Ascending aorta (tissue), 2 donors: ENCODE data around the gene RPL22. TPM values are rescaled to one million over a fixed set of nuclear protein-coding genes. Genes with fewer than 3 reads are reported as not detected.

ENCODE experiments used
- DNase-seq, 2 donors: peaks; one replicate each; pipeline ENCODE4 v3.0.0-alpha.2; 2019; ENCODE audit warnings: low spot score in 2 of 2
- H3K27ac ChIP-seq, 2 donors: fragments of 200-600 bp; sonication (generic); one replicate each; pipeline ENCODE4 v1.5.1; 2016 to 2017; ENCODE audit warnings: mild to moderate bottlenecking in 1 of 2
- H3K27me3 ChIP-seq: fragments of 200-600 bp; sonication (generic); one replicate; pipeline ENCODE4 v1.5.1; 2017
- H3K36me3 ChIP-seq, 2 donors: fragments of 200-600 bp; sonication (generic); one replicate each; pipeline ENCODE4 v1.5.1; 2016
- H3K4me1 ChIP-seq, 2 donors: fragments of 200-600 bp; sonication (generic); one replicate each; pipeline ENCODE4 v1.5.1; 2016 to 2017; ENCODE audit warnings: mild to moderate bottlenecking in 1 of 2
- H3K4me3 ChIP-seq, 2 donors: fragments of 200-600 bp; sonication (generic); one replicate each; pipeline ENCODE4 v1.5.1; 2016 to 2017; ENCODE audit warnings: mild to moderate bottlenecking in 1 of 2
- H3K9me3 ChIP-seq, 2 donors: fragments of 200-600 bp; sonication (generic); one replicate each; pipeline ENCODE4 v1.5.1; 2016
- intact Hi-C: fragments of 100-400 bp; cut with DNase I; formaldehyde crosslinking; loops from one replicate; pipeline ENCODE4 v1.15.1; 2023
- total RNA-seq: library from RNA; depleted of rRNA; stranded (reverse); fragments of >200 nt; gene quantifications from one replicate; pipeline ENCODE4 v1.1.0, GENCODE V29; 2016
- TF ChIP-seq, protein P1 (sequence below), 3 experiments: fragments of 200-600 bp in 2 of 3; fragments of 450-650 bp in 1 of 3; sonication (generic) in 2 of 3; IDR thresholded peaks; one replicate each; pipeline ENCODE4 v1.5.1; 2016 to 2019; ENCODE audit warnings: antibody characterized with exemption in 3 of 3, mild to moderate bottlenecking in 1 of 3, moderate library complexity in 1 of 3

RPL22 gene
- total RNA-seq, 1 donor from 2014 or later = 88.8 TPM

DNA sequence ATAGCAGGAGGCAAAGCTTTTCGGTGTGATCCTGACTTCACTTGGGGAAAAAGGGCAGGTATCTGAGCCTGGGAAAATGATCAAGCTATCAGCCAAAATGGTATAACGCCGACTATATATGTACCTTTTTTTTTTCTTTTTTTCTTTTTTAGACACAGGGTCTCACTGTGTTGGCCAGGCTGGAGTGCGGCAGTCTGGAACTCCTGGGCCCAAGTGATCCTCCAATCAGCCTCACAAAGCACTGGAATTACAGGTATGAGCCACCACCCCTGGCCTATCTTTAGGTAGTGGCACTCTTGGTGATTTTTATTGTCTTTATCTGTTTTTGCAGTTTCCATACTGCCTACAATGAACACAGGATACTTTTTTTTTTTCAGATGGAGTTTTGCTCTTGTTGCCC lies 37.7 kb upstream of the RPL22 start:
- no peak for DNase-seq
- intact Hi-C loops = loop anchor here (2.0 kb wide), 1 partner anchor 244 kb away; the partner anchor contains the start of gene NPHP4
- TF ChIP-seq, protein P1, sequence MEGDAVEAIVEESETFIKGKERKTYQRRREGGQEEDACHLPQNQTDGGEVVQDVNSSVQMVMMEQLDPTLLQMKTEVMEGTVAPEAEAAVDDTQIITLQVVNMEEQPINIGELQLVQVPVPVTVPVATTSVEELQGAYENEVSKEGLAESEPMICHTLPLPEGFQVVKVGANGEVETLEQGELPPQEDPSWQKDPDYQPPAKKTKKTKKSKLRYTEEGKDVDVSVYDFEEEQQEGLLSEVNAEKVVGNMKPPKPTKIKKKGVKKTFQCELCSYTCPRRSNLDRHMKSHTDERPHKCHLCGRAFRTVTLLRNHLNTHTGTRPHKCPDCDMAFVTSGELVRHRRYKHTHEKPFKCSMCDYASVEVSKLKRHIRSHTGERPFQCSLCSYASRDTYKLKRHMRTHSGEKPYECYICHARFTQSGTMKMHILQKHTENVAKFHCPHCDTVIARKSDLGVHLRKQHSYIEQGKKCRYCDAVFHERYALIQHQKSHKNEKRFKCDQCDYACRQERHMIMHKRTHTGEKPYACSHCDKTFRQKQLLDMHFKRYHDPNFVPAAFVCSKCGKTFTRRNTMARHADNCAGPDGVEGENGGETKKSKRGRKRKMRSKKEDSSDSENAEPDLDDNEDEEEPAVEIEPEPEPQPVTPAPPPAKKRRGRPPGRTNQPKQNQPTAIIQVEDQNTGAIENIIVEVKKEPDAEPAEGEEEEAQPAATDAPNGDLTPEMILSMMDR (IDR thresholded peaks at IDR 0.05) = no peak
- Histone ChIP-seq H3K36me3 (peaks cover 0 to 17% of the 10 kb centered on the region in 2 donors), H3K9me3 (no peaks in the 10 kb centered on the region), H3K27ac (no peak overlapping the region), H3K4me3 (no peak overlapping the region), H3K4me1 (peaks cover 6 to 11% of the 10 kb centered on the region in 2 donors), H3K27me3 (peaks cover 12% of the 10 kb centered on the region)

GRCh38 chr1:6235296-6235677 lies 35.9 kb upstream of the RPL22 start:
- TF ChIP-seq, protein P1 (IDR thresholded peaks at IDR 0.05) = no peak
- peaks cover 0 to 31% of the 10 kb centered on the region in 2 donors for H3K36me3 ChIP-seq
- H3K9me3 ChIP-seq = no peaks in the 10 kb centered on the region
- peak overlapping the region; percentile 78 to 89 for H3K4me3 ChIP-seq
- peaks cover 2 to 9% of the 10 kb centered on the region in 2 donors for H3K4me1 ChIP-seq
- DNase-seq = no peak
- intact Hi-C loops = no loop called here
- H3K27me3 ChIP-seq = no peaks in the 10 kb centered on the region
- H3K27ac ChIP-seq = no peak overlapping the region

DNA sequence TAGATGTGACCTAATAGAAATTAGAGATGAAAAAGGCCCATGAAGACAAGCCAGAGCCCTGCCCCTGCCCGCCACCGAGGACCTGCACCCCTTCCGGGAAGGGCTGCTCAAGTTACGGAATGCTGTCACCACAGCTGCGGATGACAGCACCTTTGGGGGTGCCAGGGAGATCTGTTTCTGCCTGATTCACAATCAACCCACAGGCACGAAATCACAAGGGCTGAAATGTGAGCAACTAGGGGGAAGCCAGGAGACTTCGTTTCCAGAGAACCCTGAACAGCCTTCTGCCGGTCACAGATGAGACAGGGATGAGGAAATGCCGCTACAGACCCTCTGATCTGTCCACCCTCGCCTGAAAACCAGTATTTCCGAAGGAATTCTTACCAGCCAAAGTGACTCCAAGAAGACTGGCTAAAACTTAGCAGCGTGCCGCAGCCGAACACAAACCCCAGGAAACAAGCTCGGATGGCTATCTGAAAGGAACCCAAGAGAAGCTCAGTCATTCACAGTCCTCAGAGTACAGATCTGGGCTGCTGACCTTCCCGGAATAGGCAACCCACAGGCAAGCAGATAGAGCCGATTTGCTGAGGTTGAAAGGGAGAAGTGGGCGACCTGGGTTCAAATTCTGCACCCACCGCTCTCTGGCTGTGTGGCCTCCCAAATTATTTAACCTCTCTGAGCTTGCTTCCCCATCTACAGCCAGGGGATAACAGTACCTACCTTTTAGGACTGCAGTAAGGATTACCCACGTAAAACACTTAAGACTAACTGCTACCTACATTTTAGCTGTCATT lies 35.3 kb upstream of the RPL22 start:
- H3K4me1 ChIP-seq = peaks cover 2 to 9% of the 10 kb centered on the region in 2 donors
- H3K36me3 ChIP-seq = peaks cover 4 to 36% of the 10 kb centered on the region in 2 donors
- H3K9me3 ChIP-seq = no peaks in the 10 kb centered on the region
- TF ChIP-seq, protein P1 (IDR thresholded peaks at IDR 0.05) = no peak
- H3K4me3 ChIP-seq = peak overlapping the region; percentile 78 to 89
- H3K27me3 ChIP-seq = no peaks in the 10 kb centered on the region
- intact Hi-C loops = no loop called here
- no peak overlapping the region for H3K27ac ChIP-seq
- no peak for DNase-seq

- H3K27me3 ChIP-seq = no peaks in the 10 kb centered on the region
- intact Hi-C loops = no loop called here
- no peak overlapping the region for H3K27ac ChIP-seq
- peaks cover 13 to 45% of the 10 kb centered on the region in 2 donors for H3K36me3 ChIP-seq
- H3K9me3 ChIP-seq = no peaks in the 10 kb centered on the region
- H3K4me1 ChIP-seq = peaks cover 2 to 9% of the 10 kb centered on the region in 2 donors
- no peak for DNase-seq
- no peak overlapping the region for H3K4me3 ChIP-seq
- TF ChIP-seq, protein P1 (IDR thresholded peaks at IDR 0.05) = no peak
These were observed 34.0 kb upstream of the RPL22 start for GRCh38 chr1:6233376-6233775.

GRCh38 chr1:6225651-6226050 lies 26.3 kb upstream of the RPL22 start:
- H3K27me3 ChIP-seq = no peaks in the 10 kb centered on the region
- H3K27ac ChIP-seq = no peak overlapping the region
- no peaks in the 10 kb centered on the region for H3K9me3 ChIP-seq
- intact Hi-C loops = no loop called here
- no peaks in the 10 kb centered on the region for H3K4me1 ChIP-seq
- TF ChIP-seq, protein P1 (IDR thresholded peaks at IDR 0.05) = no peak
- DNase-seq = no peak
- no peak overlapping the region for H3K4me3 ChIP-seq
- peaks cover 46 to 74% of the 10 kb centered on the region in 2 donors for H3K36me3 ChIP-seq
